ENCODE results near the gene TBC1D5.
"Not testable (repeated sequence)": the region's sequence is repeated elsewhere in the genome, so short reads cannot be mapped to it uniquely, and the experiment has no call there.

The TBC1D5 gene

GRCh38 chr3:17138246-17139039 is 604.0 kb downstream of the TBC1D5 start:
- no peak for DNase-seq (ENCODE audit: low spot score)

- no peak for DNase-seq (ENCODE audit: low spot score)
These were observed 605.1 kb downstream of the TBC1D5 start for GRCh38 chr3:17137321-17137826.

GRCh38 chr3:17136136-17136721 is 606.2 kb downstream of the TBC1D5 start:
- DNase-seq (ENCODE audit: low spot score) = no peak

DNA sequence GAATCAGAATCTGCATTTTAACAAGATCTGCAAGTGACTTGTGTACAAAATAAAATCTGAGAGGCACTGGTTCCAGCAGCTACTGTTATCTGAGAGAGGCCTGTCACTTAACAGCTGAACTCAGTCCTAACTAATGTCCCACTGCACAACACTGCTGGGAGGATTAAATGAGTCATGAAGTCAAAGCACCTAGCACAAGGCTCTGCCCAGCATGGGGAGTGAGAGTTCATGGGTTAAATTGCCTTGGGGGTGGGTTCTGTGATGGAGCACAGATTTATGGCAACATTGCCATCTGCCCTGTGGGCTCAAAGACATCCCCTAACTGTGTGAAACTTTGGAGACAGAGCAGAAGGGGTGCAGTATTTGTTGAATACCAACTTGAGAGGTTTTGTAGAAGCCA is 606.7 kb downstream of the TBC1D5 start:
- DNase-seq (ENCODE audit: low spot score) = no peak

DNA sequence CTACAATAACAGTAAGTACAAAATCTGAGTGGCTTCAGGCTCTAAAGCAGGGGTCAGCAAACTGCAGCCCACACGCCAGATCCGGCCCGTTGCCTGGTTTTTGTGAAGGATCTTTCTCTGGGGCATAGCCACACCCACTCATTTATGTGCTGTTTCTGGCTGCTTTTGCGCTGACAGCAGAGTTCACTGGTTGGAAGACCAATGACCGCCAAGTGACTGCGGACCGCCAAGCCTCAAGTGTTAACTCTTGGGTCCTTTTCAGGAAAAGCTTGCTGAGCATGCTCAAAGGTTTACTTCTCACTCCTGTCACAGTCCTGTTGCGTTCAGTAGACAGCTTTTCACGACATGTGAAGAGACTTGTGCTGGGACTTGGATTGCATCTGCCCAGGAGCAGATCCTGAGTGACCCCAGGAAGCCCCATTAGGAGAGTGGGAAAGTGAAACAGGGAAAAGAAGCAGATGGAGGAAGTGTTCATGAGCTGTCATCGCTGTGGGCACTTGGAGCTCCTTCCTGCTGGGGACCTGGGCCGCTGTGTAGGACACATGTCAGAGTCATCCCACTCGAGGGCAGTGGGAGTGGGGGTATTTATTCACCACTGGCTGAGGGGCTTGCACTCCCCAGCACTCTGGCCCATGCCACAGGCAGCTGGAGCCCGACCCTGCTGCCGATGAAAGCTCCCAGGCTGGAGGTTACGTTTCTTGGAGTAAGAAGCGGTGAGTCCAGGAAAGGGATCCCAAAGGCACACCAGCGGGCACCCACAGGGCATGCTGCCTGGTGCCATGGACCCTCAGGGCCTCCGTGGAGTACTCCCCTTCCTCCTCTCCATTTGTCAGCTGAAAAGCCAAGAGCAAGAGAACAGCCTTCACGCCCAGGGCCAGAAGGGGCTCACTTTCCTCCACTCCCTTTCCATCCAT is 608.5 kb downstream of the TBC1D5 start:
- DNase-seq (ENCODE audit: low spot score) = no peak

GRCh38 chr3:17132286-17133115 is 609.9 kb downstream of the TBC1D5 start:
- no peak for DNase-seq (ENCODE audit: low spot score)

DNA sequence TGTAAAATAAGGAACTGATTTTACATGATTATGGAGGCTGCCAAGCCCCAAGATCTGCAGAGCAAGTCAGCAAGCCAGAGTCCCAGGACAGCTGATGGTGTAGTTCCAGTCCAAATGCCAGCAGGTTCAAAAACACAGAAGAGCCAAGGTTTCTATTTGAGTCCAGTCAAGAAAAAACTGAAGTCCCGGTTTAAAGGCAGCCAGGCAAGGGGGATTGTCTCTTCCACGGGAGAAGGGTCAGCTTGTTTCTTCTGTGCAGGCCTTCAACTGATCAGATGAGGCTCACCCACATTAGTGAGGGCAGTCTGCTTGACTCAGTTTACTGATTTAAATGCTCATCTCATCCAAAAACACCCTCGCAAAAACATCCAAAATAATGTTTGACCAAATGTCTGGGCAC is 611.5 kb downstream of the TBC1D5 start:
- no peak for DNase-seq (ENCODE audit: low spot score)

- no peak for DNase-seq (ENCODE audit: low spot score)
These were observed 612.9 kb downstream of the TBC1D5 start for GRCh38 chr3:17129556-17129955.

GRCh38 chr3:17128671-17129070 is 613.8 kb downstream of the TBC1D5 start:
- DNase-seq (ENCODE audit: low spot score) = not testable (repeated sequence)

- DNase-seq (ENCODE audit: low spot score) = no peak
These were observed 616.5 kb downstream of the TBC1D5 start for GRCh38 chr3:17125738-17126442.

- no peak for DNase-seq (ENCODE audit: low spot score)
These were observed 619.7 kb downstream of the TBC1D5 start for GRCh38 chr3:17122758-17123157.

DNA sequence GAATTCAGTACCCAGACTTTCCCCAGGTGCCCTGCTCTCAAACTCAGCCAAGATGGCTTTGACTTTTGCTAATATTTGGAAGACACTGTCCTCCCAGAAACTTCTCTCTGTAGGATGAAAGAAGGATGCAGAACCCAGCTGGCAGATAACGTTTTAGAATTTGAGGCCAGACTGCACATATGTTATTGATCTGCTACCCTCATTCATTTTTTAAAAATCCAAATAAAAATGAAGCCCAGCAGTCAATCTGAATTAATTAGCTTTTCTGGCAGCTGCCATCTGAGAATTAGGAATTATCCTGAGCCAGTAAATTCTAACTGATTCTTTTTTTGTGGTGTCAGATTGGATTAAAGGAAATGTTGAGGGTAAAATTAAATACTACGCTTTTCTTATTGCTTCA is 621.1 kb downstream of the TBC1D5 start:
- no peak for DNase-seq (ENCODE audit: low spot score)

GRCh38 chr3:17120115-17120514 is 622.3 kb downstream of the TBC1D5 start:
- DNase-seq (ENCODE audit: low spot score) = no peak

GRCh38 chr3:17119201-17120072 is 623.0 kb downstream of the TBC1D5 start:
- DNase-seq (ENCODE audit: low spot score) = no peak

DNA sequence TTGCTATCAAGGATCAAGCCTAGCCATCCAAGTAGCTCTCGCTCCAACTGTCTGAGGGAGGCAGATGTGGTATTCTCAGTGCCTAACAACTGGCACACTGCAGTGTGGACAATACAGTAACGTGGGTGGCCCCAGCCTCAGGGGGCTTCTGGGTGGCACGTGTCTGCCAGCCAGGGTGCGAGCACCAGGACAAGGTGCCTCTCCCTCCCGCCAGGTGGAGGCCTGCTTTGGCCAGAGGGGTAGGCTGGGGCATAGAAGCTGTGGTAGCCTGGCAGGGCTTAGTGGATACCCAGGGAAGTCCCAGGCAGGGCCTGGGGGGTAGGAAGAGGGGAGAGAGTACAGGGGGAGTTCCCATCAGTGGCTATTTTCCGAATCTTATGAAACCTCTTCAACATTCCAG is 623.7 kb downstream of the TBC1D5 start:
- no peak for DNase-seq (ENCODE audit: low spot score)

- DNase-seq (ENCODE audit: low spot score) = no peak
These were observed 626.3 kb downstream of the TBC1D5 start for GRCh38 chr3:17116007-17116600.

DNA sequence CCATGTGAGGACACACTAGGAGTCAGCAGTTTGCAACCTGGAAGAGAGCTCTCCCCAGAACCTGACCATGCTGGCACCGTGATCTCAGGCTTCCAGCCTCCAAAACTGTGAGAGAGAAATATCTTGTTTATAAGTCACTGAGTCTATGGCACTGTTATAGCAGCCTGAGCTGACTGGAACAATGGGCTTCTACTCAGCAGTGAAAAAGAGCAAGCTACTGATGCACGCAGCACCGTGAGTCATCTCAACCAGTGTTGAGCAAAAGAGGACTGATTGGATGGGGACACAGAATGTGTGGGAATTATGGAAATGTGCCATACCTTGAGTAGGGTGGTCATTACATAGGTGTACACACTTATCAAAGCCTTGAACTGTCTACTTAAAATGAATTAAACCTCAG is 627.2 kb downstream of the TBC1D5 start:
- DNase-seq (ENCODE audit: low spot score) = no peak

- no peak for DNase-seq (ENCODE audit: low spot score)
These were observed 630.8 kb downstream of the TBC1D5 start for GRCh38 chr3:17111586-17111985.

- no peak for DNase-seq (ENCODE audit: low spot score)
These were observed 631.6 kb downstream of the TBC1D5 start for GRCh38 chr3:17110660-17111396.

Data from germinal center (tissue), 1 donor.